Stimulated activated CD8-positive, alpha-beta memory T cell treated with anti-CD3 and anti-CD28 coated beads, Interleukin-4, amount 100 ng/mL, for 48 hours (primary cell): ENCODE measurements around the gene MKLN1.

ENCODE experiments used
- DNase-seq: peaks from one replicate; pipeline ENCODE4 v3.0.0-alpha.2; 2020

Gene MKLN1

GRCh38 chr7:131529179-131529578 is 201.5 kb downstream of the MKLN1 start:
- DNase-seq = no peak

GRCh38 chr7:131529617-131530016 is 201.9 kb downstream of the MKLN1 start:
- DNase-seq = no peak

GRCh38 chr7:131530137-131530536 is 202.5 kb downstream of the MKLN1 start:
- no peak for DNase-seq

GRCh38 chr7:131532570-131533091 is 205.0 kb downstream of the MKLN1 start:
- no peak for DNase-seq

- no peak for DNase-seq
Measured at GRCh38 chr7:131533151-131533559, 205.5 kb downstream of the MKLN1 start.

- no peak for DNase-seq
Measured at GRCh38 chr7:131533566-131534561, 206.2 kb downstream of the MKLN1 start.

GRCh38 chr7:131536361-131536849 is 208.7 kb downstream of the MKLN1 start:
- DNase-seq = no peak

GRCh38 chr7:131537571-131537978 is 209.9 kb downstream of the MKLN1 start:
- no peak for DNase-seq

GRCh38 chr7:131538071-131538812 is 210.6 kb downstream of the MKLN1 start:
- no peak for DNase-seq

GRCh38 chr7:131538813-131539179 is 211.1 kb downstream of the MKLN1 start:
- no peak for DNase-seq

GRCh38 chr7:131540491-131541162 is 213.0 kb downstream of the MKLN1 start:
- DNase-seq = no peak

GRCh38 chr7:131543298-131543697 is 215.6 kb downstream of the MKLN1 start:
- DNase-seq = no peak

- no peak for DNase-seq
Measured at GRCh38 chr7:131544021-131544420, 216.3 kb downstream of the MKLN1 start.

- DNase-seq = no peak
Measured at GRCh38 chr7:131544449-131545301, 217.0 kb downstream of the MKLN1 start.

GRCh38 chr7:131546126-131546525 is 218.4 kb downstream of the MKLN1 start:
- no peak for DNase-seq
